ENCODE measurements around the gene CAMK1D.

- TF ChIP-seq CTCF (conservative IDR thresholded peaks at IDR 0.05; ENCODE audit: low read depth in 2 of 2) (no peak), JUNB (IDR thresholded peaks at IDR 0.05; ENCODE audit: unreplicated experiment) (no peak), POLR2AphosphoS5 (IDR thresholded peaks at IDR 0.05; ENCODE audit: low read depth) (no peak), REST (IDR thresholded peaks at IDR 0.05; ENCODE audit: unreplicated experiment) (no peak), CREB1 (CRISPR knock-in tag; IDR thresholded peaks at IDR 0.05; ENCODE audit: low read depth) (no peak), EZH2 (IDR thresholded peaks at IDR 0.05; ENCODE audit: low read depth, unreplicated experiment) (no peak), EZH2phosphoT487 (IDR thresholded peaks at IDR 0.05; ENCODE audit: unreplicated experiment) (no peak)
Measured at GRCh38 chr10:12413369-12413711, 64.0 kb downstream of the CAMK1D start.
